CD8-positive, alpha-beta memory T cell (primary cell): ENCODE results near the gene KIF26A. TPM values are rescaled to one million over a fixed set of nuclear protein-coding genes. Genes with fewer than 3 reads are reported as not detected.

ENCODE experiments used
- CTCF ChIA-PET: fragments of 350-600 bp; sonication (Branson Sonifier 250); formaldehyde crosslinking; loops from one replicate; lab custom pipeline; 2021; ENCODE audit warnings: antibody characterized with exemption; lab: Charles Lee
- POLR2A ChIA-PET: fragments of 350-600 bp; sonication (Branson Sonifier 250); formaldehyde crosslinking; loops from one replicate; lab custom pipeline; 2021; ENCODE audit warnings: antibody characterized with exemption; lab: Charles Lee
- DNase-seq, 5 donors: peaks; one replicate each; pipeline versions ENCODE4 v3.0.0 to v3.0.0-alpha.2; 2020 to 2022; ENCODE audit warnings: mixed read lengths in 1 of 5
- H3K27ac ChIP-seq: one replicate; pipeline ENCODE4 v1.7.0; 2013; ENCODE audit warnings: low read depth, mild to moderate bottlenecking, low read length, moderate library complexity
- H3K27me3 ChIP-seq: 2 replicates; pipeline ENCODE4 v1.7.0; 2013; ENCODE audit warnings: low read length, mild to moderate bottlenecking; ENCODE audit not compliant: insufficient read depth, poor library complexity, severe bottlenecking
- H3K36me3 ChIP-seq: 2 replicates; pipeline ENCODE4 v1.7.0; 2013; ENCODE audit warnings: mild to moderate bottlenecking, low read length, moderate library complexity; ENCODE audit not compliant: insufficient read depth
- H3K4me1 ChIP-seq: 2 replicates; pipeline ENCODE4 v1.7.0; 2013; ENCODE audit warnings: mild to moderate bottlenecking, low read length, moderate library complexity; ENCODE audit not compliant: insufficient read depth
- H3K4me3 ChIP-seq: 2 replicates; pipeline ENCODE4 v1.7.0; 2013; ENCODE audit warnings: mild to moderate bottlenecking, low read length
- H3K9me3 ChIP-seq: 2 replicates; pipeline ENCODE4 v1.7.0; 2013; ENCODE audit warnings: mild to moderate bottlenecking, low read length
- H3K27ac Mint-ChIP-seq, 8 donors: one replicate each; pipeline ENCODE4 v1.8.0; 2020 to 2021; ENCODE audit warnings: mixed read lengths in 8 of 8, mild to moderate bottlenecking in 6 of 8, inconsistent platforms in 3 of 8, moderate library complexity in 3 of 8
- H3K27me3 Mint-ChIP-seq, 2 donors: one replicate each; pipeline ENCODE4 v1.8.0; 2020 to 2021; ENCODE audit warnings: mixed read lengths in 2 of 2, mild to moderate bottlenecking in 1 of 2, moderate library complexity in 1 of 2
- H3K36me3 Mint-ChIP-seq, 3 donors: one replicate each; pipeline ENCODE4 v1.8.0; 2020 to 2021; ENCODE audit warnings: mixed read lengths in 3 of 3, inconsistent platforms in 1 of 3, mild to moderate bottlenecking in 1 of 3
- H3K4me1 Mint-ChIP-seq, 3 donors: one replicate each; pipeline ENCODE4 v1.8.0; 2020 to 2021; ENCODE audit warnings: mixed read lengths in 3 of 3, inconsistent platforms in 1 of 3, mild to moderate bottlenecking in 1 of 3
- H3K4me3 Mint-ChIP-seq, 7 donors: one replicate each; pipeline ENCODE4 v1.8.0; 2020 to 2021; ENCODE audit warnings: mixed read lengths in 7 of 7, mild to moderate bottlenecking in 6 of 7, moderate library complexity in 4 of 7, inconsistent platforms in 2 of 7
- H3K9me3 Mint-ChIP-seq, 5 donors: one replicate each; pipeline ENCODE4 v1.8.0; 2020 to 2022; ENCODE audit warnings: mixed read lengths in 5 of 5, mild to moderate bottlenecking in 3 of 5, moderate library complexity in 2 of 5, inconsistent platforms in 1 of 5
- polyA plus RNA-seq: library from polyadenylated mRNA; unstranded; fragments of 300-500 nt; fragmentation: Illumina TruSeq; gene quantifications from one replicate; pipeline ENCODE4 v1.2.3, GENCODE V29; 2021
- total RNA-seq, 2 experiments: library from RNA; stranded (reverse); gene quantifications; one replicate each; pipeline ENCODE4 v1.2.3, GENCODE V29; 2021

Gene KIF26A
- total and polyA plus RNA-seq, 3 experiments from 2014 or later, result 0.15 to 0.20 TPM; not detected in 1

DNA sequence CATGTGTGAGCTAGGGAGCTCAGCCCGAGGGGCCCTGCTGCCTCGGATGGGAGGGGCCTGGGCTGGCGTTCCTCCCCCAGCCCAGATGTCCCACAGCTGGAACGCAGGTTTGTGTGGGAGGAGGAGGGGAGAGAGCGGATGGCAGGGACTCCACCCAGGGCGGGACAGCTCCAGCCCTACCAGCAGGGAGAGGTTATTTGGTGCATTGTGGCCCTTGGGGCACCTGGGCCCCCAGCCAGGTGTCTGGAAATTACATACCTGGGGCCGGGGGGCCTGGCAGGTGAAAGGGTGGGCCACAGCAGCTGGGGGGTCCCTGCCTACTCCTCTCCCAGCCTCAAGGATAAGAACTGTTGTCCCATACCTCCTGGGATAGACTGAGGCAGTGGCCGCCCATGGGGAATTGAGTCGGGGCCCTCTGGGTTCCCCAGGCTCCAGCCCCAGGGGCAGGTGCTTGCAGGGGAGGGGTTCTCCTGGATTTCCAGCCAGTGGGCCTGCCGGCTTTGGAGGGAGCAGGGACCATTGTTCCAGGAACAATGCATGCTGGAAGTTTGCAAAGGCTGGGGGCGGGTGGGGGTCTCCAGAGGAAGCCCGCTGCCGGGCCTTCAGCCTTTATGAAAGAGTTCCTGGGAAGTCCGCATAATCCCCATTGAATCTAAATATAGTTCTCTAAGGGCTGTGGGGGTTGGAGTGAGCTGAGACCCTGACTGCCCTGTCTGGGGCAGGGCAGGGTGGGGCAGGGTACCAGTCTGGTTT lies 1.2 kb downstream of the KIF26A start:
- no peak overlapping the region for H3K4me3 ChIP-seq
- DNase-seq, result peak in 1 of 5 donors; percentile 26
- ChIA-PET CTCF (no interaction called here), POLR2A (interaction anchor here (0.5 kb wide), 1 partner anchor 74 kb away, joined by 3 read pairs; no protein-coding TSS in a partner anchor)
- no peaks in the 10 kb centered on the region for H3K36me3 ChIP-seq
- H3K36me3 Mint-ChIP-seq, result no peaks in the 10 kb centered on the region
- no peaks in the 10 kb centered on the region for H3K27me3 ChIP-seq
- H3K9me3 Mint-ChIP-seq, result no peaks in the 10 kb centered on the region
- H3K27ac Mint-ChIP-seq, result peak overlapping the region in 1 of 8 donors; percentile 85
- peaks cover 4% of the 10 kb centered on the region for H3K4me1 ChIP-seq
- peaks cover 0 to 7% (median 4%) of the 10 kb centered on the region in 3 donors for H3K4me1 Mint-ChIP-seq
- peaks cover 6 to 18% of the 10 kb centered on the region in 2 donors for H3K27me3 Mint-ChIP-seq
- H3K27ac ChIP-seq, result no peak overlapping the region
- H3K9me3 ChIP-seq, result no peaks in the 10 kb centered on the region
- H3K4me3 Mint-ChIP-seq, result peak overlapping the region in 2 of 7 donors; percentile 27 to 38

- H3K4me1 Mint-ChIP-seq, result peaks cover 0 to 7% (median 4%) of the 10 kb centered on the region in 3 donors
- POLR2A ChIA-PET, result no interaction called here
- Histone ChIP-seq H3K27me3 (no peaks in the 10 kb centered on the region), H3K27ac (no peak overlapping the region), H3K9me3 (no peaks in the 10 kb centered on the region), H3K4me3 (no peak overlapping the region), H3K4me1 (peaks cover 4% of the 10 kb centered on the region), H3K36me3 (no peaks in the 10 kb centered on the region)
- peak overlapping the region in 2 of 7 donors; percentile 27 to 38 for H3K4me3 Mint-ChIP-seq
- H3K9me3 Mint-ChIP-seq, result no peaks in the 10 kb centered on the region
- CTCF ChIA-PET, result no interaction called here
- H3K27ac Mint-ChIP-seq, result peak overlapping the region in 1 of 8 donors; percentile 85
- peaks cover 6 to 15% of the 10 kb centered on the region in 2 donors for H3K27me3 Mint-ChIP-seq
- no peaks in the 10 kb centered on the region for H3K36me3 Mint-ChIP-seq
- DNase-seq, result peak in 1 of 5 donors; percentile 32
Measured at GRCh38 chr14:104140213-104140462, 1.8 kb downstream of the KIF26A start.

DNA sequence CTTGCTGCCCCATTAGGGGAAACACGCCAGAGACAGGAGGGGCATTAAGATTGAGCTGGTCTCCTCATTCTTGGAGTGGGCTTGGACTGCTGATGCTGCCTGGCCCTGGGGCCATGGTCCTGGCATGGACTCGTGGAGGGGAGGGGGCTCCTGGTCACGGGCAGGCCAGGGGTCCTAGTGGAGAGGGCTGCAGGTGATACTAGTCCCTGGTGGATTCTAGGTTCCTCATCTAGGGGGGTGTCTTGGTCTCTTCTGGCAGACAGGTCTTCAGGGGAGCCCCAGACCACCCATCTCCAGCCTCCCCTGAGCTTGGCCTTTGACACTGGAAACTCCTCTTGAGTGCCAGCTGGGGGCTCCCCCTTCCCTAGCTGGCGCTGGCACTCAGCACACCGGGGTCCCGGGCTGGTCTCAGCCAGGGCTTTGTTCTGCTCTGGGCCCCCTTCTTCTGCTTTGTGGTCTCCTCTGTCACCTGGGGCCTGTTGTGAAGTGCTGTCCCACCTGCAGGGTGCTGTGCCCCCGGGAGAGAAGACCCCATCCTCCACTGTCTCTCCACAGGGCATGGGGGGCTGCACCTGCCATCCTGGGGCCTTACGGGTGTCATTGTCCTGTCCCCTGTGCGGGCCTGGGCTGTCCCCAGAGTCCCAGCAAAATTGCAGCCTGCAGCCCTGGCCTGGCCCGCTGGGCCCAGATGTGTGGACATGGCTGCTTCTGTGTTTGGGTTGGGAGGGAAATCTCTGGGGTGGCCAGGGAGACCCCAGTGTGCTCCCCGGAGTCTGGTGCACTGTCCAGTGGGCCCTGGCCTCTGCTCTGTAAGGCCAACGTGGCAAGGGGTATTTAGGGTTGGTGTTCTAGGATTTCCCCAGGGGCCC lies 2.3 kb downstream of the KIF26A start:
- peak overlapping the region in 2 of 7 donors; percentile 38 to 66 for H3K4me3 Mint-ChIP-seq
- peaks cover 4% of the 10 kb centered on the region for H3K4me1 ChIP-seq
- no peak overlapping the region for H3K27ac Mint-ChIP-seq
- peaks cover 0 to 7% (median 4%) of the 10 kb centered on the region in 3 donors for H3K4me1 Mint-ChIP-seq
- no peaks in the 10 kb centered on the region for H3K36me3 Mint-ChIP-seq
- H3K4me3 ChIP-seq, result no peak overlapping the region
- ChIA-PET CTCF (no interaction called here), POLR2A (no interaction called here)
- H3K9me3 ChIP-seq, result no peaks in the 10 kb centered on the region
- peaks cover 5 to 12% of the 10 kb centered on the region in 2 donors for H3K27me3 Mint-ChIP-seq
- H3K36me3 ChIP-seq, result no peaks in the 10 kb centered on the region
- H3K27me3 ChIP-seq, result no peaks in the 10 kb centered on the region
- H3K27ac ChIP-seq, result no peak overlapping the region
- no peaks in the 10 kb centered on the region for H3K9me3 Mint-ChIP-seq
- peak in 1 of 5 donors; percentile 26 for DNase-seq

GRCh38 chr14:104141621-104142091 lies 3.3 kb downstream of the KIF26A start:
- Histone ChIP-seq H3K4me1 (peaks cover 4% of the 10 kb centered on the region), H3K36me3 (no peaks in the 10 kb centered on the region), H3K27me3 (no peaks in the 10 kb centered on the region), H3K4me3 (no peak overlapping the region), H3K9me3 (no peaks in the 10 kb centered on the region), H3K27ac (no peak overlapping the region)
- Mint-ChIP-seq H3K4me1 (peaks cover 0 to 7% (median 4%) of the 10 kb centered on the region in 3 donors), H3K36me3 (no peaks in the 10 kb centered on the region), H3K9me3 (no peaks in the 10 kb centered on the region), H3K27me3 (peaks cover 8 to 15% of the 10 kb centered on the region in 2 donors), H3K4me3 (peak overlapping the region in 1 of 7 donors; percentile 61), H3K27ac (no peak overlapping the region)
- ChIA-PET POLR2A (no interaction called here), CTCF (no interaction called here)
- DNase-seq, result peak in 1 of 5 donors; percentile 30

GRCh38 chr14:104142136-104142945 lies 4.0 kb downstream of the KIF26A start:
- POLR2A ChIA-PET, result no interaction called here
- H3K4me3 ChIP-seq, result no peak overlapping the region
- CTCF ChIA-PET, result no interaction called here
- Mint-ChIP-seq H3K4me1 (peaks cover 0 to under 1% (median 0%) of the 10 kb centered on the region in 3 donors), H3K36me3 (no peaks in the 10 kb centered on the region), H3K27ac (no peak overlapping the region), H3K9me3 (no peaks in the 10 kb centered on the region), H3K4me3 (no peak overlapping the region), H3K27me3 (peaks cover 8 to 11% of the 10 kb centered on the region in 2 donors)
- H3K27me3 ChIP-seq, result no peaks in the 10 kb centered on the region
- peak in 1 of 5 donors; percentile 32 for DNase-seq
- H3K4me1 ChIP-seq, result peaks cover under 1% of the 10 kb centered on the region
- no peaks in the 10 kb centered on the region for H3K36me3 ChIP-seq
- H3K9me3 ChIP-seq, result no peaks in the 10 kb centered on the region
- H3K27ac ChIP-seq, result no peak overlapping the region

DNA sequence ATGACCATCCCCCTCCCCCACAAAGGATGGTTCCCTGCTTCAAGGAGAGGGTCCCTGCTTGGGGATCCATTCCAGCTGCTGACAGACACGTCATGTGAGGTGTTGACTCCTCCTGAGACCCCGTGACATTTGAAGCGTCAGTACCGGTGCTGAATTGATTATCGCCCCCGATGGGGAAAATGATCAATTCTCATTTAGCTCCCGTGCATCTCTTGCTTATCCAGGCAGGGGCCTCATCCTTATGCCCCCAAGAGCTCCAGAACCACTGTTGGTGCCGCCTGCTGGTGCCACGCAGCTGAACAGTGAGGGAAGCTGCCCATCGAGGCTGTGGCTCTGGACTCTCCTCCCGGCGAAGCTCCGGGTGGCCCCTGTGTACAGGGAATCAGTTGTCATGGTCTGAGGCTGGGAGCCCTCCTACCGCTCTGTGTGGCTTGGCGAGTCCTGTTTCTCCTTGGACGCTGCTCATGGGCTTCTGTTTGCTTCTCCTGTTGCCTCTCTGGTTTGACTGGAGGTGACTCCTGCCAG lies 4.6 kb downstream of the KIF26A start:
- H3K27me3 Mint-ChIP-seq, result peaks cover 8 to 11% of the 10 kb centered on the region in 2 donors
- no peaks in the 10 kb centered on the region for H3K9me3 ChIP-seq

DNA sequence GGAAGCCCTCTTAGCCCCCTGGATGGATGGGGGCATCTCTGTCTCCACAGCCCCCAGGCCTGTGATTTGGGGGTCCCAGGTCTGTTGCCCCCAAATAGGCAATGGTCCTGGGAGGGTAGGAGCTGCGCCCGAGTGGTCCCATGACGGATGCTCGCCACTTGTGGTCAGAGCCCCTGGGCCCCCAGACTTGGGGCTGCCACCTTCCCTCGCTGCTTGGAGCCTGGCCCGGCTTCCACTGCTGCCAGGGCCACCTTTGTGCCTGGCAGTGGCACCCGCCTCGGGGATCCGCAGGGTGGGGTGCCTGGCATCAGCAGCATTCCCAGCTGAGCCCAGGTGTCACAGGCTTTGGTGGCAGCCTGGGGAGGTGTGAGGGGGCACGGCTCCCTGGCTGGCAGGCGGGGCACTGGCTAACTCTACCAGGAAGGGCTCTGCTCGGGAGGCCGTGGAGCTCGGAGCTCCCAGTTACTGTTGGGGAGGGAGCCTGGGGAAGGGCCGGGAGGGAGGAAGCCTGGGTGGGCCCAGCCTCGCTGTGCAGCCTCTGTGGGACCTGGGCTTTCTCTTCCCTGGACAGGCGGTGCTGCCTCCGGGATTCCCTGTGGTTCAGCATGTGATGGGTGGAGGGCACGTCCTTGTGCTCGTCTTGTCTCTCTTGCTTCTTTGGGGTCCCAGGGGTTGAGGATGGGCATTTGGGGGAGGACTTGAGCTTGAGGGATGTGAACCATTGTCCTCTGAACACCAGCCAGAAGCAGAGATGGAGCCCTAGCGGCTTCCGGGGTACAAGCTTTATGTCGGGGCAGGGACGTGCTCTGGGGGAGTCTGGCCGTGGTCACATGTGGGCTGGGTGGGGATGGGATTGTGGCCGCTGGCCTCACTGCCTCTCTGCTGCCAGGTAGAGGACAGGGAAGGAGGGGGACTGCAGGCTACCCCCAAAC lies 5.4 kb downstream of the KIF26A start:
- POLR2A ChIA-PET, result no interaction called here
- Histone ChIP-seq H3K4me1 (no peaks in the 10 kb centered on the region), H3K4me3 (no peak overlapping the region), H3K27me3 (no peaks in the 10 kb centered on the region), H3K36me3 (no peaks in the 10 kb centered on the region), H3K27ac (no peak overlapping the region), H3K9me3 (no peaks in the 10 kb centered on the region)
- CTCF ChIA-PET, result interaction anchor here (1.8 kb wide), 1 partner anchor 421 kb away, joined by 6 read pairs; no protein-coding TSS in a partner anchor
- no peaks in the 10 kb centered on the region for H3K36me3 Mint-ChIP-seq
- H3K4me1 Mint-ChIP-seq, result no peaks in the 10 kb centered on the region
- H3K9me3 Mint-ChIP-seq, result no peaks in the 10 kb centered on the region
- DNase-seq, result peak in 1 of 5 donors; percentile 35
- peaks cover 8 to 14% of the 10 kb centered on the region in 2 donors for H3K27me3 Mint-ChIP-seq
- H3K27ac Mint-ChIP-seq, result no peak overlapping the region
- H3K4me3 Mint-ChIP-seq, result no peak overlapping the region

More for the DNA sequence above, 4.6 kb downstream of the KIF26A start:
- Histone ChIP-seq H3K27ac (no peak overlapping the region), H3K4me3 (no peak overlapping the region), H3K4me1 (no peaks in the 10 kb centered on the region), H3K27me3 (no peaks in the 10 kb centered on the region), H3K36me3 (no peaks in the 10 kb centered on the region)
- ChIA-PET POLR2A (no interaction called here), CTCF (interaction anchor here (1.8 kb wide), 1 partner anchor 421 kb away, joined by 6 read pairs; no protein-coding TSS in a partner anchor)
- no peaks in the 10 kb centered on the region for H3K4me1 Mint-ChIP-seq
- H3K4me3 Mint-ChIP-seq, result no peak overlapping the region
- no peak for DNase-seq
- no peaks in the 10 kb centered on the region for H3K36me3 Mint-ChIP-seq
- H3K9me3 Mint-ChIP-seq, result no peaks in the 10 kb centered on the region
- H3K27ac Mint-ChIP-seq, result no peak overlapping the region
